SH-SY5Y (cell line): ENCODE measurements around the gene SLF2.

Experiments
- GATA2 ChIP-seq: IDR thresholded peaks from 2 replicates; pipeline ENCODE4 v1.6.1; 2011; ENCODE audit warnings: mild to moderate bottlenecking, low read depth, low read length
- GATA3 ChIP-seq: IDR thresholded peaks from 2 replicates; pipeline ENCODE4 v1.6.1; 2011; ENCODE audit warnings: low read depth, mild to moderate bottlenecking, low read length, moderate library complexity

Gene SLF2

GRCh38 chr10:100939763-100940344 lies 27.1 kb downstream of the SLF2 start:
- no peak for TF ChIP-seq GATA2
- no peak for TF ChIP-seq GATA3

- TF ChIP-seq GATA3, result no peak
- TF ChIP-seq GATA2, result no peak
These were observed 29.5 kb downstream of the SLF2 start for GRCh38 chr10:100942229-100942628.

- TF ChIP-seq GATA3, result no peak
- TF ChIP-seq GATA2, result no peak
These were observed 30.7 kb downstream of the SLF2 start for GRCh38 chr10:100943508-100943907.

GRCh38 chr10:100945754-100946153 lies 33.0 kb downstream of the SLF2 start:
- no peak for TF ChIP-seq GATA3
- TF ChIP-seq GATA2, result no peak

GRCh38 chr10:100948916-100949315 lies 36.2 kb downstream of the SLF2 start:
- TF ChIP-seq GATA2 (no peak), GATA3 (no peak)

GRCh38 chr10:100960251-100960650 lies 47.5 kb downstream of the SLF2 start:
- TF ChIP-seq GATA3 (no peak), GATA2 (no peak)

- TF ChIP-seq GATA2, result no peak
- no peak for TF ChIP-seq GATA3
These were observed 49.8 kb downstream of the SLF2 start for GRCh38 chr10:100962351-100963080.

DNA sequence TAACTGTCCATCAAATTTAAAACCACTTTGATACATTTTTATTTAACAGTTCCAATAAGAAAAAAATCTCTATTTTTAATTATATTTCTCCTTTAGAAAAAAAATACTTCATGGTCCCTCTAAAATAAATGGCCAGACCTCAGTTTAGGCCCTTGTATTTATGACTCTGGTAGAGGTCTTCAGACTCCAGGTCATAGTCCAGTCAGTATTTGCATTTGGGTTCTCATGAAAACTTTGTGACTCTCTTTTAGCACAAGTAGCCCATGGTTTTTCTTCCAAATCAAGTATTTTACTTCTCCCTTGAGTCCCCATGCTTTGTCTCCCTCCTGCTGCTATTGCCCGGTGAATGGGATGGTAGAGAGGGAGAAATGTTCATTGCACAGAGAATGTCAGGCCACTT lies 51.1 kb downstream of the SLF2 start:
- TF ChIP-seq GATA2 (no peak), GATA3 (no peak)

DNA sequence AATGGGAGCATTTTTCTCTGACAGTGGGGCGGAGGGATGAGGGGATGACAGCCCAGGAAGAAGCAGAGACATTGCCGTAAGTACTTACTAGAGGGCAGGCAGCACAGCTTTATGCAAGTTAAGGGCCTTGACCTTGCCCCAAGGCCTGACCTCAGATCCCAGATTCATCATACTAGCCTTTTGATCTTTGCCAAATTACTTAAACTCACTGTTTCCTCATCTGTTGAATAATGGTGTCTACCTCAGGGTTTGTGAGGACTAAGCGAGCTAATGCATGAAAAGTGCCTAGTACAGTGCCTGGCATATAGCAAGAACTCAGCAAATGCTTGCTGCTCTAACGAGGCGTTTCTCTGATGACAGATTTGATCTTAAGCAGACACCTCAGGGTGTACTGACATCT lies 53.1 kb downstream of the SLF2 start:
- no peak for TF ChIP-seq GATA2
- TF ChIP-seq GATA3, result no peak

GRCh38 chr10:100966887-100967286 lies 54.1 kb downstream of the SLF2 start:
- TF ChIP-seq GATA2 (no peak), GATA3 (no peak)

DNA sequence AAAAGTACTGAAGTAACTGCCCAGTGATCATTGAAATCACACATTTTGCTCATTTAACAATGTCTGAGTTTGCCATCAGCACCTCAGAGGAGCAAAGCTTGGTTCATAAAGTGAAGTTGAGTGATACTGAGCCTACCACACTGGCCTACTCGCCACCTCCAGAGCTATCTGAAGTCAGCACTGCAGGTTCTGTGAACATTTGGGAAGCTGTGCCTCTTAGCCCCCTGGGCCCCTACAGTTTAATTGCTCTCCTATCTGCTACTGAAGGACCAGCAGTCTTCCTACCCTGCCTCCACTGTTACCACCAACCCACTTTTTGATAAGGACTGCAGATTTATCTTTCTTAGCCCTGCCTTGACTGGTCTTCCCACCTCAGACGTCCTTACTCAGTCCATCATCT lies 54.6 kb downstream of the SLF2 start:
- TF ChIP-seq GATA3, result no peak
- TF ChIP-seq GATA2, result no peak

DNA sequence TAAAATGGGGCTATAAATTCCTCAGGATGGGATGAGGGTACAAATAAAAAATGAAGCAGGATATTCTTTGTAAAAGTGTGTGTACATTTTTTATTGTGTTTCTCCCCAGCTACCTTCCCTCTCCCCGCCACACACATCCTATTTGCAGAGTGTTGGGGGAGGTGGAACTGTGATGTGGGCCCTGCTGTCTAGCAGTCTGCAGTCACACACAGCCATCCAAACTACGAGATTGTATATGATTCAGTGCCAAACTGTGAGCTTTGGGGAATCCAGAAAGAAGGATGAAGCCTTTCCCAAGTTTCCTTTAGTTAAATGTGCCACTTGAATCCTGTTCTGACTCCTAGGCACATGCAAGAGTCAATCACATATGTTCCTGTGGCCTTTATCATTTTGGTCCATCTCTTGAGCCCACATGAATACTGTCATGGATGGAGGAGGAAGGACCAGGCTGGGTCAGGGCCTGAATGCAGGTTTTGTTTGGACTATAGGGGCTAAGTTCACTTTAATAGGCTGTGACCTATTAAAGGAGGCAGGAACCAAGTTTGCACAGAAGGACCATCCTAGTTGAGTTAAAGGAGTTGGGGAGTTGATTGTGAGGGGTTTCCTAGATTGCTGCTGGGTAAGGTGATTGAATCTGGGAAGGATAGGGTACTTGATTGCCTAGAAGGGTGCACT lies 55.4 kb downstream of the SLF2 start:
- TF ChIP-seq GATA3 (no peak), GATA2 (no peak)

DNA sequence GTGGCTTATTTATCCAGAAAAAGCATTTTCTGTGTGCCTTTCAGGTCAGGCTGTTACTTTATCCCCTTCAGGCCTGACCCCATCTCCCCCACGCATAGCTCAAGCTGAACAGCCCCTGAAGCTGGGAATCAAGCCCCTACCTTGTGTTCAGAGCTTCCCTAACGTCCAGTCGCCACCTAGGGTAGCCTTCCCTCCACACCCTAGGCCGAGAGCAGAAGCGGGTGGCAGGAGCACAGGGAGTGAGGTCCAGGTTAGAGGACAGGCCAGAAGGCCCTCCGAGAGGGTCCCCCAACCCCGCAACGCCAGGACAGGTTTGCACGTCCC lies 56.1 kb downstream of the SLF2 start:
- TF ChIP-seq GATA2, result no peak
- TF ChIP-seq GATA3, result no peak

- TF ChIP-seq GATA3 (no peak), GATA2 (no peak)
These were observed 56.7 kb downstream of the SLF2 start, which contains the start of gene SEMA4G for GRCh38 chr10:100969187-100970075. TSS of gene SEMA4G (plus strand) at chr10:100969504. CDS start at chr10:100972913, 3,409 bp downstream.
